ENCODE measurements around the gene ARL16.

ARL16 gene

GRCh38 chr17:81666342-81667191, 17.0 kb downstream of the ARL16 start, which contains the start of the genes CCDC137 and OXLD1:
Gene CCDC137 (plus strand): TSS chr17:81666737. CDS start chr17:81666767, 30 bp downstream.
Gene OXLD1 (minus strand): TSS chr17:81666605. CDS start chr17:81666577, 28 bp downstream.
- under 1% methylated on average over 79 of the region's 96 CpGs for WGBS
- Histone ChIP-seq H3K23ac (ENCODE audit: low read length in 2 of 2) (no peak within 1 kb of the TSS), H3K79me1 (replicated peaks; ENCODE audit: low read length, poor library complexity, severe bottlenecking) (peaks cover 35% of the 10 kb centered on the region), H2BK15ac (ENCODE audit: low read depth, poor library complexity, severe bottlenecking) (peak within 1 kb of the TSS; percentile 71), H2BK120ac (ENCODE audit: low read depth, low read length) (peak within 1 kb of the TSS; percentile 55), H4K8ac (ENCODE audit: low read length) (peak within 1 kb of the TSS; percentile 96), H3K9ac (ENCODE audit: low read length) (peak within 1 kb of the TSS; percentile 92), H4K91ac (ENCODE audit: low read length) (peak within 1 kb of the TSS; percentile 88), H3K9me3 (ENCODE audit: control insufficient read depth, low read length) (no peaks in the 10 kb centered on the region), H3K27ac (ENCODE audit: low read length, poor library complexity, severe bottlenecking) (peak within 1 kb of the TSS; percentile 78), H2BK12ac (ENCODE audit: low read length in 2 of 2) (peak within 1 kb of the TSS in 1 of 2 experiments; percentile 4), H3K4me2 (ENCODE audit: low read length, poor library complexity, severe bottlenecking) (peak within 1 kb of the TSS; percentile 79), H3K27me3 (ENCODE audit: control insufficient read depth in 1 of 2, insufficient read depth in 1 of 2, low read length in 2 of 2) (no peaks in the 10 kb centered on the region), H2AK5ac (ENCODE audit: low read length, severe bottlenecking) (peak within 1 kb of the TSS; percentile 44), H3K18ac (ENCODE audit: low read depth in 1 of 2, low read length in 2 of 2) (peak within 1 kb of the TSS; percentile 89 to 94), H2BK5ac (ENCODE audit: low read depth, low read length, poor library complexity, severe bottlenecking) (peak within 1 kb of the TSS; percentile 84), H3K4ac (ENCODE audit: low read depth in 1 of 2, low read length in 2 of 2) (peak within 1 kb of the TSS; percentile 75 to 76), H3K4me1 (ENCODE audit: control insufficient read depth, insufficient read depth, low read depth, low read length) (peaks cover 20% of the 10 kb centered on the region), H3K36me3 (ENCODE audit: control insufficient read depth in 1 of 2, insufficient read depth in 2 of 2, low read depth in 1 of 2, low read length in 2 of 2) (peaks cover 46 to 48% of the 10 kb centered on the region in 2 experiments), H3K4me3 (ENCODE audit: insufficient read depth in 1 of 2, low read depth in 1 of 2, low read length in 2 of 2) (peak within 1 kb of the TSS; percentile 87 to 94), H2AFZ (ENCODE audit: low read depth, low read length) (peak within 1 kb of the TSS; percentile 84), H3K14ac (ENCODE audit: low read length in 2 of 2) (peak within 1 kb of the TSS in 1 of 2 experiments; percentile 86)
- DNase-seq: peak; percentile 96

GRCh38 chr17:81666092-81666341, 17.6 kb downstream of the ARL16 start:
- Histone ChIP-seq H2AFZ (ENCODE audit: low read depth, low read length) (peak overlapping the region; percentile 84), H2BK15ac (ENCODE audit: low read depth, poor library complexity, severe bottlenecking) (no peak overlapping the region), H3K79me1 (replicated peaks; ENCODE audit: low read length, poor library complexity, severe bottlenecking) (peaks cover 30% of the 10 kb centered on the region), H2BK12ac (ENCODE audit: low read length in 2 of 2) (no peak overlapping the region), H4K8ac (ENCODE audit: low read length) (peak overlapping the region; percentile 96), H3K27me3 (ENCODE audit: control insufficient read depth in 1 of 2, insufficient read depth in 1 of 2, low read length in 2 of 2) (no peaks in the 10 kb centered on the region), H3K4ac (ENCODE audit: low read depth in 1 of 2, low read length in 2 of 2) (peak overlapping the region; percentile 71 to 76), H2AK5ac (ENCODE audit: low read length, severe bottlenecking) (peak overlapping the region; percentile 44), H2BK120ac (ENCODE audit: low read depth, low read length) (peak overlapping the region; percentile 36), H3K14ac (ENCODE audit: low read length in 2 of 2) (no peak overlapping the region), H3K23ac (ENCODE audit: low read length in 2 of 2) (no peak overlapping the region), H3K4me2 (ENCODE audit: low read length, poor library complexity, severe bottlenecking) (peak overlapping the region; percentile 72), H3K36me3 (ENCODE audit: control insufficient read depth in 1 of 2, insufficient read depth in 2 of 2, low read depth in 1 of 2, low read length in 2 of 2) (peaks cover 40 to 42% of the 10 kb centered on the region in 2 experiments), H2BK5ac (ENCODE audit: low read depth, low read length, poor library complexity, severe bottlenecking) (peak overlapping the region; percentile 84), H3K4me3 (ENCODE audit: insufficient read depth in 1 of 2, low read depth in 1 of 2, low read length in 2 of 2) (peak overlapping the region; percentile 87 to 94), H3K9ac (ENCODE audit: low read length) (peak overlapping the region; percentile 92), H3K27ac (ENCODE audit: low read length, poor library complexity, severe bottlenecking) (peak overlapping the region; percentile 78), H4K91ac (ENCODE audit: low read length) (peak overlapping the region; percentile 88), H3K18ac (ENCODE audit: low read depth in 1 of 2, low read length in 2 of 2) (peak overlapping the region; percentile 89 to 94), H3K9me3 (ENCODE audit: control insufficient read depth, low read length) (no peaks in the 10 kb centered on the region), H3K4me1 (ENCODE audit: control insufficient read depth, insufficient read depth, low read depth, low read length) (peaks cover 20% of the 10 kb centered on the region)
- WGBS: under 1% methylated on average over 16 of the region's 16 CpGs
- peak; percentile 68 for DNase-seq

- Histone ChIP-seq H3K27me3 (ENCODE audit: control insufficient read depth in 1 of 2, insufficient read depth in 1 of 2, low read length in 2 of 2) (no peaks in the 10 kb centered on the region), H2BK12ac (ENCODE audit: low read length in 2 of 2) (peak overlapping the region in 1 of 2 experiments; percentile 59), H4K91ac (ENCODE audit: low read length) (peak overlapping the region; percentile 46), H3K79me1 (replicated peaks; ENCODE audit: low read length, poor library complexity, severe bottlenecking) (peaks cover 28% of the 10 kb centered on the region), H3K4ac (ENCODE audit: low read depth in 1 of 2, low read length in 2 of 2) (peak overlapping the region; percentile 71 to 76), H2AFZ (ENCODE audit: low read depth, low read length) (no peak overlapping the region), H4K8ac (ENCODE audit: low read length) (peak overlapping the region; percentile 96), H3K9me3 (ENCODE audit: control insufficient read depth, low read length) (no peaks in the 10 kb centered on the region), H3K14ac (ENCODE audit: low read length in 2 of 2) (no peak overlapping the region), H3K23ac (ENCODE audit: low read length in 2 of 2) (peak overlapping the region in 1 of 2 experiments; percentile 46), H3K4me1 (ENCODE audit: control insufficient read depth, insufficient read depth, low read depth, low read length) (peaks cover 20% of the 10 kb centered on the region), H3K4me3 (ENCODE audit: insufficient read depth in 1 of 2, low read depth in 1 of 2, low read length in 2 of 2) (peak overlapping the region; percentile 87 to 94), H3K27ac (ENCODE audit: low read length, poor library complexity, severe bottlenecking) (peak overlapping the region; percentile 78), H3K36me3 (ENCODE audit: control insufficient read depth in 1 of 2, insufficient read depth in 2 of 2, low read depth in 1 of 2, low read length in 2 of 2) (peaks cover 37 to 38% of the 10 kb centered on the region in 2 experiments), H2BK120ac (ENCODE audit: low read depth, low read length) (peak overlapping the region; percentile 36), H2BK5ac (ENCODE audit: low read depth, low read length, poor library complexity, severe bottlenecking) (peak overlapping the region; percentile 84), H2BK15ac (ENCODE audit: low read depth, poor library complexity, severe bottlenecking) (peak overlapping the region; percentile 60), H3K9ac (ENCODE audit: low read length) (peak overlapping the region; percentile 92), H3K18ac (ENCODE audit: low read depth in 1 of 2, low read length in 2 of 2) (peak overlapping the region; percentile 89 to 94), H2AK5ac (ENCODE audit: low read length, severe bottlenecking) (peak overlapping the region; percentile 44), H3K4me2 (ENCODE audit: low read length, poor library complexity, severe bottlenecking) (peak overlapping the region; percentile 72)
- 79% methylated on average over 30 of the region's 30 CpGs for WGBS
- no peak for DNase-seq
Measured at GRCh38 chr17:81665205-81666091, 18.1 kb downstream of the ARL16 start.

Data from mesenchymal stem cell (in vitro differentiated cells and primary cell).